MM.1S (cell line): ENCODE measurements around the gene EXOC2.

ENCODE experiments used
- EZH2 ChIP-seq: fragments of 300-600 bp; sonication (generic); optimal IDR thresholded peaks from 2 replicates; pipeline ENCODE3; 2017; ENCODE audit warnings: low read depth, mild to moderate bottlenecking, antibody characterized with exemption, low read length, mixed read lengths
- EZH2phosphoT487 ChIP-seq: fragments of 300-600 bp; sonication (generic); IDR thresholded peaks from 2 replicates; pipeline ENCODE4 v1.6.1; 2018; ENCODE audit warnings: antibody characterized with exemption, low read length
- TF ChIP-seq, protein P1 (sequence below): fragments of 300-600 bp; sonication (generic); IDR thresholded peaks from 2 replicates; pipeline ENCODE4 v1.5.1; 2016; ENCODE audit warnings: antibody characterized with exemption, low read length, mixed read lengths

DNA sequence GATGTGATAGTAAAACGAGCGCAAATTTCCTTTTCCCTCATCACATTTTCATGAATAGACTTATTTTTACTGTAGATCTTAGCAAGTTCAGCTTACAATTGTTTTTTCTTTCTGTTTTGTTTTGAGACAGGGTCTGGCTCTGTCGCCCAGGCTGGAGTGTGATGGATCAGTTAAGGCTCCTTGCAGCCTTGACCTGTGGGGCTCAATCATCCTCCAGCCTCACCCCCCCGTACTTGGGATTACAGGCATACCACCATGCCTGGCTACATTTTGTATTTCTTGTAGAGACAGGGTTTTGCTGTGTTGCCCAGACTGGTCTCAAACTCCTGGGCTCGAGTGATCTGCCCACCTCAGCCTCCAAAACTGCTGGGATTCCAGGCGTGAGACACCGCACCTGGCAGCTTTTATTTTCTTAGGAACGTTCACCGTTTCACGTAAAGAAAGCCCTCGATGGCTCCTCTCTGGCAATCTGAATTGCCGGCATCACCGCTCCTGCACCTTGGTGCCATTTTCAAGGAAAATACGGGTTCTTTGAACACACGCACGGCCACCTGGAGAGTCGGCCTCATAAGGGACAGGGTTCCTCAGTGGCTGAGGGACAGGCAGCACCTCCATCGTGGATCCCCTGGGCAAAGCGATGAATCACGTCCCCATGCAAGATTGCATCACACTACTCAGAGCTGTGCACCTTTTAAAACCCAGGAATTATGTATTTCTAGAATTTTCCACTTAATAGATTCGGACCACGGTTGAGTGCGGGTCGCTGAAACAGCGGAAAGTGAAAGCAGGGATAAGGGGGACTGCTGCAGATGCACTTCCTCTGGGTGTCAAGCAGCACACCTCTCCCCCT lies 222.7 kb downstream of the EXOC2 start:
- TF ChIP-seq EZH2 (no peak), EZH2phosphoT487 (no peak)
- TF ChIP-seq, protein P1, sequence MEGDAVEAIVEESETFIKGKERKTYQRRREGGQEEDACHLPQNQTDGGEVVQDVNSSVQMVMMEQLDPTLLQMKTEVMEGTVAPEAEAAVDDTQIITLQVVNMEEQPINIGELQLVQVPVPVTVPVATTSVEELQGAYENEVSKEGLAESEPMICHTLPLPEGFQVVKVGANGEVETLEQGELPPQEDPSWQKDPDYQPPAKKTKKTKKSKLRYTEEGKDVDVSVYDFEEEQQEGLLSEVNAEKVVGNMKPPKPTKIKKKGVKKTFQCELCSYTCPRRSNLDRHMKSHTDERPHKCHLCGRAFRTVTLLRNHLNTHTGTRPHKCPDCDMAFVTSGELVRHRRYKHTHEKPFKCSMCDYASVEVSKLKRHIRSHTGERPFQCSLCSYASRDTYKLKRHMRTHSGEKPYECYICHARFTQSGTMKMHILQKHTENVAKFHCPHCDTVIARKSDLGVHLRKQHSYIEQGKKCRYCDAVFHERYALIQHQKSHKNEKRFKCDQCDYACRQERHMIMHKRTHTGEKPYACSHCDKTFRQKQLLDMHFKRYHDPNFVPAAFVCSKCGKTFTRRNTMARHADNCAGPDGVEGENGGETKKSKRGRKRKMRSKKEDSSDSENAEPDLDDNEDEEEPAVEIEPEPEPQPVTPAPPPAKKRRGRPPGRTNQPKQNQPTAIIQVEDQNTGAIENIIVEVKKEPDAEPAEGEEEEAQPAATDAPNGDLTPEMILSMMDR, result no peak
